Natural killer cell (primary cell): ENCODE measurements around the gene FGD6. TPM values are rescaled to one million over a fixed set of nuclear protein-coding genes. Genes with fewer than 3 reads are reported as not detected.

Experiments used
- ATAC-seq, 3 donors: fragments of 150-1000 bp in 2 of 3; fragments of 200-7000 bp in 1 of 3; cut with Tn5 transposase; 1 replicate in 1 of 3; 2 replicates in 2 of 3; pipeline ENCODE4 v1.10.0; 2021; ENCODE audit warnings: mild to moderate bottlenecking in 2 of 3, moderate library complexity in 2 of 3
- DNase-seq, 2 donors: peaks; one replicate each; pipeline versions ENCODE4 v3.0.0 to v3.0.0-alpha.2; 2013 to 2021; ENCODE audit warnings: mixed read lengths in 1 of 2
- H3K27ac ChIP-seq: one replicate; pipeline ENCODE4 v1.5.1; 2013; ENCODE audit warnings: mild to moderate bottlenecking, low read length
- H3K27me3 ChIP-seq: one replicate; pipeline ENCODE4 v1.6.1; 2013; ENCODE audit warnings: low read length; ENCODE audit not compliant: control insufficient read depth, insufficient read depth
- H3K36me3 ChIP-seq: one replicate; pipeline ENCODE4 v1.6.1; 2013; ENCODE audit warnings: low read length; ENCODE audit not compliant: control insufficient read depth, insufficient read depth
- H3K4me1 ChIP-seq: one replicate; pipeline ENCODE4 v1.6.1; 2013; ENCODE audit warnings: low read length; ENCODE audit not compliant: control insufficient read depth, insufficient read depth
- H3K4me3 ChIP-seq: one replicate; pipeline ENCODE4 v1.5.1; 2013; ENCODE audit warnings: low read length
- H3K9me3 ChIP-seq: one replicate; pipeline ENCODE4 v1.6.1; 2013; ENCODE audit warnings: low read length; ENCODE audit not compliant: control insufficient read depth, insufficient read depth
- H3K27ac Mint-ChIP-seq, 2 donors: one replicate each; pipeline ENCODE4 v1.8.0; 2022; ENCODE audit warnings: mild to moderate bottlenecking in 2 of 2, mixed read lengths in 2 of 2, moderate library complexity in 1 of 2
- H3K27me3 Mint-ChIP-seq, 2 donors: one replicate each; pipeline ENCODE4 v1.8.0; 2022; ENCODE audit warnings: low read depth in 2 of 2, mixed read lengths in 2 of 2
- H3K36me3 Mint-ChIP-seq: one replicate; pipeline ENCODE4 v1.8.0; 2022; ENCODE audit warnings: mixed read lengths
- H3K4me1 Mint-ChIP-seq, 2 donors: one replicate each; pipeline ENCODE4 v1.8.0; 2022; ENCODE audit warnings: mixed read lengths in 2 of 2
- H3K4me3 Mint-ChIP-seq: one replicate; pipeline ENCODE4 v1.8.0; 2022; ENCODE audit warnings: mild to moderate bottlenecking, moderate library complexity, mixed read lengths
- H3K9me3 Mint-ChIP-seq, 2 donors: one replicate each; pipeline ENCODE4 v1.8.0; 2022; ENCODE audit warnings: mixed read lengths in 2 of 2
- WGBS: methylation state at CpG from one replicate; pipeline ENCODE4 v1.1.7; 2013; ENCODE audit warnings: missing lambda C conversion rate; ENCODE audit not compliant: insufficient coverage; 5-methylcytosine and 5-hydroxymethylcytosine counted together
- intact Hi-C: fragments of 100-400 bp; cut with micrococcal nuclease; formaldehyde crosslinking; loops from one replicate; pipeline ENCODE4 v1.14.2; 2022
- total RNA-seq, 4 donors: library from RNA; stranded (reverse); fragments of 120-200 nt in 1 of 4; gene quantifications; one replicate each; pipeline versions ENCODE4 v1.2.3 to v1.2.4, GENCODE V29; 2013 to 2022
- TF ChIP-seq, protein P1 (sequence below): fragments of 200-600 bp; IDR thresholded peaks from one replicate; pipeline ENCODE4 v1.8.0; 2022; ENCODE audit warnings: antibody characterized with exemption

The FGD6 gene
- total RNA-seq, 3 donors from 2014 or later (not counting 1 experiment from before 2014, with no cell fraction given), result 1.5 to 1.9 (median 1.9) TPM

DNA sequence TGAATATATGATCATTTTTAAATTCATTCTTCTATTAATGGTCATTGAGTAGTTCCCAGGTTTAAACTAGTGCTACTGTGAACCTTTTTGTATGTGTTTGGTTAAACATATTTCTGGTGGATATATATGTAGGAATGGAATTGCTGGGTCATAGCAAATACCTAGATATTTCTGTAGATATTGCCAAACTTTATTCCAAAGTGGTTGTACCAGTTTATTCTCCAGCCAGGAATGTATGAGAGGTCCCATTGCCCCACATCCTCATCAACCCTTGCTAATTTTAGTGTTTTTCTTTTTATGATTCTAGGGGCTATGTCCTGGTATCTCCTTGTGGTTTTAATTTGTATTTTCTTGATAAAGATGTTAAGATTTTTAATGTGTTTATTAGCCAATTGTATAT lies 3.5 kb upstream of the FGD6 start:
- Histone ChIP-seq H3K4me3 (no peak overlapping the region), H3K9me3 (no peaks in the 10 kb centered on the region), H3K4me1 (peaks cover 10% of the 10 kb centered on the region), H3K36me3 (peaks cover 2% of the 10 kb centered on the region), H3K27ac (no peak overlapping the region), H3K27me3 (peaks cover 5% of the 10 kb centered on the region)
- peaks cover 37 to 40% of the 10 kb centered on the region in 2 donors for H3K4me1 Mint-ChIP-seq
- peaks cover 0 to under 1% of the 10 kb centered on the region in 2 donors for H3K27me3 Mint-ChIP-seq
- H3K4me3 Mint-ChIP-seq, result no peak overlapping the region
- ATAC-seq (no peak), DNase-seq (no peak)
- no peaks in the 10 kb centered on the region for H3K9me3 Mint-ChIP-seq
- TF ChIP-seq, protein P1, sequence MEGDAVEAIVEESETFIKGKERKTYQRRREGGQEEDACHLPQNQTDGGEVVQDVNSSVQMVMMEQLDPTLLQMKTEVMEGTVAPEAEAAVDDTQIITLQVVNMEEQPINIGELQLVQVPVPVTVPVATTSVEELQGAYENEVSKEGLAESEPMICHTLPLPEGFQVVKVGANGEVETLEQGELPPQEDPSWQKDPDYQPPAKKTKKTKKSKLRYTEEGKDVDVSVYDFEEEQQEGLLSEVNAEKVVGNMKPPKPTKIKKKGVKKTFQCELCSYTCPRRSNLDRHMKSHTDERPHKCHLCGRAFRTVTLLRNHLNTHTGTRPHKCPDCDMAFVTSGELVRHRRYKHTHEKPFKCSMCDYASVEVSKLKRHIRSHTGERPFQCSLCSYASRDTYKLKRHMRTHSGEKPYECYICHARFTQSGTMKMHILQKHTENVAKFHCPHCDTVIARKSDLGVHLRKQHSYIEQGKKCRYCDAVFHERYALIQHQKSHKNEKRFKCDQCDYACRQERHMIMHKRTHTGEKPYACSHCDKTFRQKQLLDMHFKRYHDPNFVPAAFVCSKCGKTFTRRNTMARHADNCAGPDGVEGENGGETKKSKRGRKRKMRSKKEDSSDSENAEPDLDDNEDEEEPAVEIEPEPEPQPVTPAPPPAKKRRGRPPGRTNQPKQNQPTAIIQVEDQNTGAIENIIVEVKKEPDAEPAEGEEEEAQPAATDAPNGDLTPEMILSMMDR, result no peak
- H3K36me3 Mint-ChIP-seq, result peaks cover 6% of the 10 kb centered on the region
- intact Hi-C loops, result no loop called here
- H3K27ac Mint-ChIP-seq, result no peak overlapping the region

DNA sequence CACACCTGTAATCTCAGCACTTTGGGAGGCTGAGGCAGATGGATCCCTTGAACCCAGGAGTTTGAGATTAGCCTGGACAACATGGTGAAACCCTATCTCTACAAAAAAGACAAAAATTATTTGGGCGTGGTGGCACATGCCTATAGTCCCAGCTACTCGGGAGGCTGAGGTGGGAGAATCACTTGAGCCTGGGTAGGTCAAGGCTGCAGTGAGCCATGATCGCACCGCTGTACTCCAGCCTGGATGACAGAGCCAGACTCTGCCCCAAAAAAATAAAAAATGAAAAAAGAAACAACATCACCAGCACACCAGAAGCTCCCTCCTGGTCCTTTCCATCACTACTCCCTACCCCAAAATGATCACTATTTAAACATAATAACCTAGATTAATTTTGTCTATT lies 2.9 kb upstream of the FGD6 start:
- Mint-ChIP-seq H3K4me1 (peaks cover 37 to 40% of the 10 kb centered on the region in 2 donors), H3K27ac (no peak overlapping the region), H3K36me3 (peaks cover 6% of the 10 kb centered on the region), H3K9me3 (no peaks in the 10 kb centered on the region), H3K4me3 (no peak overlapping the region), H3K27me3 (peaks cover 4 to 6% of the 10 kb centered on the region in 2 donors)
- intact Hi-C loops, result no loop called here
- TF ChIP-seq, protein P1, result no peak
- DNase-seq, result no peak
- no peak overlapping the region for H3K4me3 ChIP-seq
- H3K27ac ChIP-seq, result no peak overlapping the region
- no peaks in the 10 kb centered on the region for H3K9me3 ChIP-seq
- H3K36me3 ChIP-seq, result no peaks in the 10 kb centered on the region
- H3K4me1 ChIP-seq, result peaks cover 10% of the 10 kb centered on the region
- 95% methylated on average over 4 of the region's 4 CpGs for WGBS
- ATAC-seq, result no peak
- H3K27me3 ChIP-seq, result peaks cover 5% of the 10 kb centered on the region

DNA sequence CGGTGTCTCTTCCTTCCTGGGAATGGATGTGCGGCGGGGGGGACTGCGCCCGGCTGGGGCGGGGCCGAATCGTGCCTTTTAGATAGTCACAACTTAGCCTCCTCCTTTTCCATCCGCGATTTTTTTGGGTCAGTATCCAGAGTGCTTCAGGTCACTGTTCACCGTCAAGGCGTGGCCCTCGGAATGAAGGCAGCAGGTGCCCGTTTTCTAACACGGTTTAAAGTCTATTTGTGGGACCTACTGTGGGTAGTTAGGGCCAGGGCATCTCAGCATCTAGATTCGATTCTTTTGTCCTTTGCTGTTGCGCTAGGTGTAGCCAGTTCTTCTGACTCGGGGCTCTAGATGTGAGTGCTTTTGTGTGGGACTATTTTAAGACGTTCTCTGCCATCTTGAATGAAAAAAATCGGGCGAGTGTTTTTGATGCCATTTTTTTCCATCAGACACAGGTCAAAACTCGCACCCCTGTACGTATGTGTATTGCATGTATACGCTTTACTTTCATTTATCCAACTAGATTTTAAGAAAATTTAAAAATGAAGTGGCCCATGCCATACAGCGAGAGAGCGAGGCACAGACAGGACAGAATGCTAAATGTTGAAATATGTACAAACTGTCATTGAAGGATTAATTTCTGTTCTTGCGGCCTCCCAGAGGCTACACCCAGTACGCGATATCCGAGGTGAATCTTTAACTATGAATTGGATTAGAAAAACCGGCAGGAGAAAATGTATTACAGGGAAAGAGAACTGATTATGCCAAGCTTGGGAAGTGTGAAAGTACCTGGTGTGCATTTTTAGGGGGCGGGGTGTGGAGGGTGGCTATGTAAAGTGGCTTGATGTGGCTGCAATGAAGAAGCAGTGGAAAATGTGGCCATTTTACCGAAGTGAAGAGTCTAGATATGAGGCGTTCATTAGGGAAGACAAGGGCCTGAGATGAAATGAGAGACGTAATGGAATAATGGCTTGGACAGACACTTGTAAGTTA lies 1.2 kb upstream of the FGD6 start:
- TF ChIP-seq, protein P1, result no peak
- H3K9me3 ChIP-seq, result no peaks in the 10 kb centered on the region
- WGBS, result 3% methylated on average over 33 of the region's 35 CpGs
- intact Hi-C loops, result loop anchor here (5.0 to 10.0 kb wide), 3 partner anchors 146 to 1544 kb away; partner anchors contain the start of genes CRADD, NR2C1 and SNRPF
- peak overlapping the region; percentile 91 to 97 for H3K27ac Mint-ChIP-seq
- H3K27me3 ChIP-seq, result peaks cover 5% of the 10 kb centered on the region
- peaks cover 27 to 31% of the 10 kb centered on the region in 2 donors for H3K4me1 Mint-ChIP-seq
- peaks cover 6 to 9% of the 10 kb centered on the region in 2 donors for H3K27me3 Mint-ChIP-seq
- H3K4me1 ChIP-seq, result peaks cover 10% of the 10 kb centered on the region
- DNase-seq, result peak in 1 of 2 donors; percentile 71
- peak overlapping the region; percentile 85 for H3K27ac ChIP-seq
- no peaks in the 10 kb centered on the region for H3K9me3 Mint-ChIP-seq
- H3K36me3 ChIP-seq, result no peaks in the 10 kb centered on the region
- peaks cover 6% of the 10 kb centered on the region for H3K36me3 Mint-ChIP-seq
- H3K4me3 Mint-ChIP-seq, result peak overlapping the region; percentile 100
- no peak for ATAC-seq
- peak overlapping the region; percentile 95 for H3K4me3 ChIP-seq
